Measurements from ENCODE around the gene LATS2. TPM values are rescaled to one million over a fixed set of nuclear protein-coding genes. Genes with fewer than 3 reads are reported as not detected.

LATS2 gene
- total RNA-seq, 4 donors from 2014 or later = 13.2 to 27.6 (median 21.1) TPM

DNA sequence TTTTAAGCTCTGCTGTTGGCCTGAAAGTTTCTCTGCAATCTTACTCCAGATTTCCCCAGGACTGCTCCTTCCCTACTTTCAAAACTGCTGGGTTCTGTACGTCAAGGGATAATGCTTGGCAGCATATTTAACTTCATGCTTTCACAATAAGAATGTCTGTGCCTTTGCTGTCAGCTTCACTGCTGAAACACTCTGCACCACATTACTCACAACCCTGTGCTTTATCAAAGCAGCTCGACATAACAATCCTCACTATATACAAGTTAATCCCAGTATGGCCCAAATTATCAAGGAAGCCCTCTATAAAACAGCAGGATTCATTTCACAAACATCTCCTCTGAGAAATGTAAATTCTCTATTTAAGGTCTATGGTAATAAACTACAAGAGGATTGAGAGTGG is 17.5 kb downstream of the LATS2 start:
- intact Hi-C loops (cut with DNase I; ENCODE audit: low total_unique reads) = no loop called here
- TF ChIP-seq, protein P1, sequence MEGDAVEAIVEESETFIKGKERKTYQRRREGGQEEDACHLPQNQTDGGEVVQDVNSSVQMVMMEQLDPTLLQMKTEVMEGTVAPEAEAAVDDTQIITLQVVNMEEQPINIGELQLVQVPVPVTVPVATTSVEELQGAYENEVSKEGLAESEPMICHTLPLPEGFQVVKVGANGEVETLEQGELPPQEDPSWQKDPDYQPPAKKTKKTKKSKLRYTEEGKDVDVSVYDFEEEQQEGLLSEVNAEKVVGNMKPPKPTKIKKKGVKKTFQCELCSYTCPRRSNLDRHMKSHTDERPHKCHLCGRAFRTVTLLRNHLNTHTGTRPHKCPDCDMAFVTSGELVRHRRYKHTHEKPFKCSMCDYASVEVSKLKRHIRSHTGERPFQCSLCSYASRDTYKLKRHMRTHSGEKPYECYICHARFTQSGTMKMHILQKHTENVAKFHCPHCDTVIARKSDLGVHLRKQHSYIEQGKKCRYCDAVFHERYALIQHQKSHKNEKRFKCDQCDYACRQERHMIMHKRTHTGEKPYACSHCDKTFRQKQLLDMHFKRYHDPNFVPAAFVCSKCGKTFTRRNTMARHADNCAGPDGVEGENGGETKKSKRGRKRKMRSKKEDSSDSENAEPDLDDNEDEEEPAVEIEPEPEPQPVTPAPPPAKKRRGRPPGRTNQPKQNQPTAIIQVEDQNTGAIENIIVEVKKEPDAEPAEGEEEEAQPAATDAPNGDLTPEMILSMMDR (IDR thresholded peaks at IDR 0.05) = no peak
- no peak for TF ChIP-seq POLR2A (IDR thresholded peaks at IDR 0.05)
- DNase-seq (ENCODE audit: low spot score in 2 of 2) = no peak

DNA sequence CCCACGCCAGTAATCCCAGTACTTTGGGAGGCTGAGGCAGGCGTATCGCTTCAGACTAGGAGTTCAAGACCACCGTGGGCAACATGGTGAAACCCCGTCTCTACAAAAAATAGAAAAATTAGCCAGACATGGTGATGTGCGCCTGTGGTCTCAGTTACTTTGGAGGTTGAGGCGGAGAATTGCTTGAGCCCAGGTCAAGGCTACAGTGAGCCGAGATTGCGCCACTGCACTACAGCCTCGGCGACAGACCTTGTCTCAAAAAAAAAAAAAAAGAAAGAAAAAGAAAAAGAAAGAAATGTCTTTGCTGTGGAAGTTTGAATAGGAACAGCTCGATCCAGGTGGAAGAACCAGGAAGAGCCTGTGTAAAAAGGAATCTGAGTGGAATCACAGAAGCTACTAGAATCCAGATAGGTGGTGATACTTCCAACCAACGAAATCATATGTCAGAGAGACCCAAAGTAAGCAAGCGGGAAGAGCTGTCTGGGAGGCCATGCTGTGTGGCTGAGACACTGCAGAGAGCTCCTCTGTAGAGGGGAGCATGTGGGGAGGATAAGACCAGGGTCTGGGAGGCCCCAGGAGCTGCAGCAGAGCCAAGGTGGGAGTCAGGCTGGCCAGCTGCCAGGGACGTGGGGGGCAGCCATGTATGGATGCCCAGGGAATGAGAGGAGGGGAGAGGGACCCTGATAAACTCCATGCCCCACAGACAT is 21.1 kb downstream of the LATS2 start:
- 87 to 93% methylated on average over 15 of the region's 15 CpGs for WGBS, 2 donors
- no peak overlapping the region for H3K4me3 ChIP-seq (ENCODE audit: low read depth, poor library complexity, severe bottlenecking)
- DNase-seq (ENCODE audit: low spot score in 2 of 2) = no peak
- no peak for TF ChIP-seq POLR2A (IDR thresholded peaks at IDR 0.05)
- TF ChIP-seq, protein P1 (IDR thresholded peaks at IDR 0.05) = no peak
- intact Hi-C loops (cut with DNase I; ENCODE audit: low total_unique reads) = no loop called here

More for the DNA sequence above, 17.5 kb downstream of the LATS2 start:
- WGBS, 2 donors = 54 to 58% methylated on average over 2 of the region's 2 CpGs
- no peak overlapping the region for H3K4me3 ChIP-seq (ENCODE audit: low read depth, poor library complexity, severe bottlenecking)

DNA sequence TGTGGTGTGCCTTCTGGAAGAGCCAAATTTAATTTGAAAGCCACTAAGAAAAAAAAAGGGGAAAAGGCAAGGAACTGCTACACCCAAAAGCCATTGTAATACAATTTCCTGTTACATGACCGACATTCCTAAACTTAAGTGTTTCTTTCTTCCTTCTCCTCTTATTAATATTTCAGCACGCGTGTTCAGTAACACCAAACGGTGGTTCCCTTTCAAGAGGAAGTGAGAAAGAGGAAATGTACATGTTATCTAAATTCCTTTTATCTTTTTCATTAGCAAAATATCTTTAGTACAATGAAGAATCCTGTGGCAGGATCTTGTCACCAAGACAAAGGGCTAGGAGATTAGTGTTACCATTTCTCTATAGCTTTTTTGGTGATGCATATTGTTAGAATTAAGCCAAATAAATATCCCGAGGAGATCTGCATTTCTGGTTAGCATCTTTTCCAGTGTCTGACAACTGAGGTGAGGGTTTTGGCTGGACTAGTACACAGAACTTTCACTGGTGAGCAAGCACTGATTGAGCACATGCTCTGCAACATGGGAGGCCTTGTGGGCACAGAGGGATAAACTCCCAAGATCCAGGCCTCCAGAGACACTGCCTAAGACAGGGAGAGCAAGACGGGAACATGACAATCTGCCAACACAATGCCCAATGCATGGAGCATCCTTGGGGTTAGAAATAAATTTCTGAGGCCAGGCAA is 22.1 kb downstream of the LATS2 start:
- H3K4me3 ChIP-seq (ENCODE audit: low read depth, poor library complexity, severe bottlenecking) = no peak overlapping the region
- no peak for DNase-seq (ENCODE audit: low spot score in 2 of 2)
- WGBS, 2 donors = 65 to 68% methylated on average over 6 of the region's 6 CpGs
- TF ChIP-seq, protein P1 (IDR thresholded peaks at IDR 0.05) = no peak
- TF ChIP-seq POLR2A (IDR thresholded peaks at IDR 0.05) = no peak
- intact Hi-C loops (cut with DNase I; ENCODE audit: low total_unique reads) = no loop called here

- 76 to 81% methylated on average over 8 of the region's 8 CpGs for WGBS, 2 donors
- intact Hi-C loops (cut with DNase I; ENCODE audit: low total_unique reads) = no loop called here
- DNase-seq (ENCODE audit: low spot score in 2 of 2) = peak in 1 of 2 donors; percentile 49
- TF ChIP-seq, protein P1 (IDR thresholded peaks at IDR 0.05) = no peak
- no peak for TF ChIP-seq POLR2A (IDR thresholded peaks at IDR 0.05)
- no peak overlapping the region for H3K4me3 ChIP-seq (ENCODE audit: low read depth, poor library complexity, severe bottlenecking)
Measured at GRCh38 chr13:21037656-21038055, 23.7 kb downstream of the LATS2 start.

- WGBS, 2 donors = 70 to 78% methylated on average over 5 of the region's 5 CpGs
- H3K4me3 ChIP-seq (ENCODE audit: low read depth, poor library complexity, severe bottlenecking) = no peak overlapping the region
- no peak for TF ChIP-seq POLR2A (IDR thresholded peaks at IDR 0.05)
- TF ChIP-seq, protein P1 (IDR thresholded peaks at IDR 0.05) = no peak
- peak in 1 of 2 donors; percentile 40 for DNase-seq (ENCODE audit: low spot score in 2 of 2)
- intact Hi-C loops (cut with DNase I; ENCODE audit: low total_unique reads) = no loop called here
Measured at GRCh38 chr13:21035498-21035897, 25.9 kb downstream of the LATS2 start.
